ACHN (cell line): ENCODE measurements around the gene HMCN2.

Experiments used
- DNase-seq: peaks from one replicate; pipeline ENCODE4 v3.0.0-alpha.2; 2015
- in situ Hi-C: cut with HindIII; loops from 2 replicates; pipeline ENCODE4 v1.10.0; 2017; ENCODE audit warnings: low sequenced_read_pairs, low pct_ligation_motif_present, low pct_unique_long_range_greater_than_20kb

Gene HMCN2

DNA sequence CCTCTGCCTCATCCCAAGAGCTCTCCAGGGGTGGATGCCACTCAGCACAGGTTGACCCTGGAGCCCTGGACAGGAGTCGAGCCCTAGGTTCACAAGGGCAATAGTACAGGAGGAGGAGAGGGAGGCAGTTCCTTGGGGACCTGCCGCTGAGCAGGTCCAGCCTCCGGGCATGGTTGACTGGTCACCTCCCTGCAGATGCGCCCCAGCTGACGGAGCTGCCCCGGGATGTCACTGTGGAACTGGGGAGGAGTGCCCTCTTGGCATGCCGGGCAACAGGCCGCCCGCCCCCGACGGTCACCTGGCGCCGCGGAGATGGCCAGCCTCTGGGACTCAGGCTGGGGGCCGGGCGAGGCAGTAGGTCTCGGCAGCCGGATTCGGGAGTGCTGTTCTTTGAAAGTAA is 53.7 kb downstream of the HMCN2 start:
- in situ Hi-C loops, result no loop called here

DNA sequence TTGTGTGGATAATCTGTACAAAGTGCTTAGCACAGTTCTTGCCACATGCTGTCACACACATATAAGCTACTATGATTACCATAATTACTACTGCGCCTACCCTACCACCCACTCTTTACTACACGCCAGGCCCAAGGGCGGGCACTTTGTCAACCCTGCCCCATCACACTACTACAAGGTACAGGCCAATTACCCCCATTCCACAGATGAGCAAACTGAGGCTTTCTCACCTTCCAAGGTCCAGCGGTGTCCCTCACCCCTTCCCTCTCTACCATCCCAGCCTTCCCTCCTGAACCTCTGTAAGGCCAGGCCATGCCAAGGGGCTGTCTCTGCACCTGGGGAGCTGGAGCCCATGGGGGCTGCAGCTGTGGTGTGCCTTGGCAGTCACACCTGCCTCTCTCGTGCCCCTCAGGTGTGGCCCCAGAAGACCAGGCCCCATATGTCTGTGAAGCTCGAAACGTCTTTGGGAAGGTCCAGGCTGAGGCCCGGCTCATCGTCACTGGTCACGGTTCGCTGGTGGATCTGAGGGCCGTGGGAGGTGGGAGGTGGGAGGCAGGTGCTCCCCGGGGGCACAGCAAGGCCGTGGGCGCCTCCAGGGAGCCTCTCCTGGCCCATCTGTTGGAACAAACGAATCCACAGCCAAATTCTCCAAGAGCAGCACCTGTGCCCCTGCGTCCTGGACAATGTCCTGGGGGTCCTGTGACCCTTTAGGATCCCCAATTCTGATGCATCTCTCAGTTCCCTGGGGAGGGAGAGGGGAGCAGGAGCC is 54.6 kb downstream of the HMCN2 start:
- no peak for DNase-seq
- in situ Hi-C loops, result no loop called here

More for the DNA sequence above, 53.7 kb downstream of the HMCN2 start:
- no peak for DNase-seq

DNA sequence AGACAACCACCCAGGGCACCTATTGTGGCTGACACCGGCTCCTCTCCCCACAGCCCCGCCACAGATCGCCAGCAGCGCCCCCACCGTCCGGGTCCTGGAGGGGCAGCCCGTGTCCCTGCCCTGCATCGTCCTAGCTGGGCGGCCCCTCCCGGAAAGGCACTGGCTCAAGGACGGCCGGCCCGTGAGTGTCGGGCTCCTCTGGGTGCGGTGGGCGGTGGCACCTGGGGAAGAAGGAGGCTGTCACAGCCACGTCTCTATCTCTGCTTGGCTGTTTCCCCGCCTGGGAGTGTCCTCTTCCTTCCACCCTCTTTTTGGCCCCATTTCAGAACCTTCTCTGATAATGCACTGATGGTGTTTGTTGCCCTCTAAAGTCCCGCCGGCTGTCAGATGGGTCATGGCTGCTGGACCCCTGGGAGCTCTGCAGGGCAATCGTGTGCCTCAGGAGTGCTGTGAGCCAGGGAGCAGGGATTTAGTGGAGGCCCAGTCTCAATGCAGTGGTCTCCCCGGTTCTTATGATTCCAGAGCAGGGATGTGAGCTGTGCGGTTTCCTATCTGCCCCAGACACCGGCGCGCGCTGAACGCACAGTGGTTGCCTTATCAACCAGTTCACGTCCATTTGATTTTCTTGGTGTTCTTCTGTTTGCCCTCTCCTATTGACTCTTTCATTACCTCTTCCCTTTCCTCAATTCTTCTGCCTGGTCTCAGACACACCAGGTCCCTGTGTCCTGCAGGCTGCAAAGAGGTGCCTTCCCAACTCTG is 55.3 kb downstream of the HMCN2 start:
- no peak for DNase-seq

DNA sequence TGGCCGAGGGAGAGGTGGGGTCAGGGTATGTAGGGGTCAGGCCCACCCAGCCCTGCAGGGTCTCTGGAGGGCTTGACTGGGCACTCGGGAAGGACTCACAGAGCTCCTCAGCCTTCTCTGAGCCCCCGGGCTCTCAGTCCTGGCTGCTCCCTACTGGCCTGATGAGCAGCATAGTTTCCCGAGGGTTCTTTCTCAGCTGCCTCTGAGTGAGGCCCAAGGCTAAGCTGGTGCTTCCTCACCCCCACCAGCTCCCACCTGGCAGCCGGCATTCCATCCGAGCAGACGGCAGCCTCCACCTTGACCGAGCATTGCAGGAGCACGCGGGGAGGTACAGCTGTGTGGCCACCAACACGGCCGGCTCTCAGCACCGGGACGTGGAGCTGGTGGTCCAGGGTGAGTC is 56.0 kb downstream of the HMCN2 start:
- no peak for DNase-seq
- in situ Hi-C loops, result no loop called here

More for the DNA sequence above, 55.3 kb downstream of the HMCN2 start:
- in situ Hi-C loops, result no loop called here

DNA sequence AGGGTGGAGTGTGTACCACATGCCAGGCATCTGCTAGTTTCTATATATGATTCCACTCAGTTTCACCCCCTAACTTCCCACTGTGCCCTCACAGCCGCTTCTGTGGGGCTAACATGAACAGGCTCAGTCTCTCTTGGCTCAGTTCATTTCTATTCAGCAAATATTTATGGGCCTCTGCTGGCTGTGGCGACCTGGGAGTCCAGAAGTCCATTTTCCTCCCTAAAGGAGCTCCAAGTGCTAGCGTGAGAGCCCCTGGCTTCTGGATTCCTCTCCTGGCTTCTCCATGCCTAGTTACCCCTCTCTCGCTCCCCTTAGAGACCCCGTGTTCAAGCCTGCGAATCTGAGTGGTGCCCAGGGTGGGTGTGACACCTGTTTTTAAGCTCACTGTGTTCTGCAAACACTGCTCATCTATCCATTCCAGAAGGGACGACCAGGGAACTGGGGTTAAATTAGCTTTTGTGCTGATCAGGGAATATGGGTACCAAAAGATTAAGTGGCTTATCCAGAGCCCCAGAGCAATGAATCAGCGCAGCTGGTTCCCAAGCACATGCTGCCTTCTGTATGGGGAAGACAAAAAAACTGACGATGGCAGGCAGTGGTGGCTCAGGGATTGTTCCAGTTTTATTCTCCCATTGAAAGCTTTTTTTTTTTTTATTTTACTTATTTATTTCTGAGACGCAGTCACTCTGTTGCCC is 57.6 kb downstream of the HMCN2 start:
- in situ Hi-C loops, result no loop called here
- DNase-seq, result no peak

DNA sequence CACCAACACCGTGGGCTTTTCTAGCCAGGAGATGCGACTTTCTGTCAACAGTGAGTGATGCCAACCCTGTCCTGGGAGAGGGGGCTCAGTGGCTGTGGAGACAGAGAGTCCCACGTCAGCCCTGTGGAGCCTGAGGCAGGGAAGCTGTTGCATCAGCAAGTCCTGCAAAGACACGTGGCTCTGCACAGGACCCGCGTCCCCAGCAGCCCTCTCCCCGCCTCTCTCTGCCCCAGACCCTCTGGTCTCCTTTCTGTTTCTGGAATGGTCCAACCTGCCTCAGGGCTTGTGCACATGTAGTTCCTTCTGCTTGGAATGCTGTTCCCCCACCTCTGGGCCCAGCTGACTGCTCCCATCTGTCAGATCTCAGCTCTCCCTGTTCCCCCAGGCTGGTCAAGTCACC is 60.4 kb downstream of the HMCN2 start:
- in situ Hi-C loops, result no loop called here
- no peak for DNase-seq

DNA sequence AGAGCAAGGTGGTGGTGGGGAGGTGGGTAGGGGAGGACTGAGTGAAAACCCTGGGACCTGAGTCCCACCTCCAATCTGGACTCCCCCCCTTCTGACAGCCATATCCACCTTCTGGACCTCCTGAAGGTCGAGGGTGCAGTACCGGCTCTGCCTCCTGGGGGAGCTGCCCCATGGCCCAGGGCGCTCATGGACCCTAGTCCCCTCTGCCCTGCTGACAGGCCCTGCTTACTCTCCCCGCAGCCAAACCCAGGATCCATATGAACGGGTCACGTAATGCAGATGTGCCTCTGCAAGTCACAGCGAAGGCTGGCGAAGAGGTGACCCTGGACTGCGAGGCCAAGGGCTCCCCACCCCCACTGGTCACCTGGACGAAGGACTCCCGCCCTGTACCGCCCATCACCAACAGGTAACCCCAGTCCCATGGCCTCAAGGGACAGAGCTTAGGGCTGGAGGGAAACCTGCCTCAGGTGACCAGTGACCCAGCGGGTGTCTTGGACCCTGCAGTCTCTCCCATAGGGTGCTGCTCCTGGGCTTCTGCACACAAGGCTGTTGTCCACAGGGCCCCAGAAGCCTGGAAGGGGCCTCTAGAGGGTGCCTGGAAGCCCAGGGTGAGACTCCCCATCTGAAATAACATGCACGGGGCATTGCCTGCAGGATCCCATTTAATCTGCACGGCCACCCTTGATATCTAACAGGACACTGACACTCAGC is 61.7 kb downstream of the HMCN2 start:
- in situ Hi-C loops, result no loop called here

DNA sequence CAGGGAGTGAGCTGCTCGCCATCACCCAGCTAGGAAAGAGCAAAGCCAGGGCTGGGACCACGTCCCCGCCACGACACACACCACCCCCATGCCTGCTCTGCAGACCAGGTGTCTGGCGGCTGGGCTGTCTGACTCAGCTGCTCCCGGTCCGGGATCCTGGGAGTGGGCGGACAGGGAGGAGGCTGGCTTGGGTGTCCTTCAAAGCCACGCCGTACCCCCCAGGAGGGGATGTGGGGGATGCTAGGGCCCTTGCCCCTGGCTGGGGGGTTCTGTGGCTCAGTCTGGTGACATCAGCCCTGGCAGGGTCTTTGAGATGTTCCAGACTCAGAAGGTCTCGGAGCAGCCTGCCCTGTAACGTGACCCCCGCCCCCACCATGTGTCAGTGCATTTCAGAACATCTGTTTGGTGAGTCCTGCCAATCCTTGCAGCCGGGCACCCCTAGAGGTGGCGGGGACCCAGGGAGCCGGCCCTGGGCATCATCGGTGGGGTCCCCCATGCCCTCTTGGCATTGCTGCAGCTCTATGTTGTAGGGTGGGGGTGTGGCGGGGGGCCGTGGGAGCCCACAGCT is 62.3 kb downstream of the HMCN2 start:
- in situ Hi-C loops, result no loop called here
- no peak for DNase-seq

More for the DNA sequence above, 61.7 kb downstream of the HMCN2 start:
- peak; percentile 9 for DNase-seq

DNA sequence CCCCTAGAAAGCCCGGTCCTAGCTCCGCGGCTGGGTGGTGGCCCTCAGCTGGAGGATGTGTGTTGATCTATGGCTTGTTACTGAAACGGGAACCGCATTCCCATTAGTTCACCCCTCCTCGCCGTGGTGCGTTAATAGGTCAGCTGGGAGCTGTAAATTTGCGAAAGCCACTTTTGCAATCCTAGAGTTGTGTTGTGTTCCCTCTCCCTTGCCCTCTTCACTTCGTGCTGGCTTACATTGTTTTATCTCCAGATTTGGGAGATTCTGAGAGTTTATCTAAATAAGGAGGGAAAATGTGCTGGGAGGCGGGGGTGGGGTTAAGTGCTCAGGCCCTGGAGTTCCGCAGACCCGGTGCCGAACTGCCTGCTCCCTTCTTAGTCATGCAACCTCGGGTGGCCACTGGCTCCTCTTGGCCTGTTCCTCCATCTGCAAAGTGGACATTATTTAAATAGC is 62.8 kb downstream of the HMCN2 start:
- DNase-seq, result no peak
- in situ Hi-C loops, result no loop called here

DNA sequence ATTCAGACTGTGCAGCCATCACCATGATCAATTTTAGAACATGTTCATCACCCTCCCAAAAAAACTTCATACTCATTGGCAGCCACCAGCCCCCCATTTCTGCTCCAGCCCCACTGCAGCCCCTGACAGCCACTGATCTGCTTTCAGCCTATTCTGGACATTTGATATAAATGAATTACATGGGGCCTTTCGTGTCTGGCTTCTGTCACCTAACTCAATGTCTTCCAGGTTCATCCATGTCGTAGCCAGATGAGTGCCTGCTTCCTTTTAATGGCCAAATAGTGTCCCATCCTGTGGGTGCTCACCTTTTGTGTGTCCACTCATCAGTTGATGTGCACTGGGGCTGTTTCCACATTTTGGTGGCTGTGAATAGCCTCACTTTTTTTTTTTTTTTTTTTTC is 63.5 kb downstream of the HMCN2 start:
- DNase-seq, result no peak
- in situ Hi-C loops, result no loop called here

DNA sequence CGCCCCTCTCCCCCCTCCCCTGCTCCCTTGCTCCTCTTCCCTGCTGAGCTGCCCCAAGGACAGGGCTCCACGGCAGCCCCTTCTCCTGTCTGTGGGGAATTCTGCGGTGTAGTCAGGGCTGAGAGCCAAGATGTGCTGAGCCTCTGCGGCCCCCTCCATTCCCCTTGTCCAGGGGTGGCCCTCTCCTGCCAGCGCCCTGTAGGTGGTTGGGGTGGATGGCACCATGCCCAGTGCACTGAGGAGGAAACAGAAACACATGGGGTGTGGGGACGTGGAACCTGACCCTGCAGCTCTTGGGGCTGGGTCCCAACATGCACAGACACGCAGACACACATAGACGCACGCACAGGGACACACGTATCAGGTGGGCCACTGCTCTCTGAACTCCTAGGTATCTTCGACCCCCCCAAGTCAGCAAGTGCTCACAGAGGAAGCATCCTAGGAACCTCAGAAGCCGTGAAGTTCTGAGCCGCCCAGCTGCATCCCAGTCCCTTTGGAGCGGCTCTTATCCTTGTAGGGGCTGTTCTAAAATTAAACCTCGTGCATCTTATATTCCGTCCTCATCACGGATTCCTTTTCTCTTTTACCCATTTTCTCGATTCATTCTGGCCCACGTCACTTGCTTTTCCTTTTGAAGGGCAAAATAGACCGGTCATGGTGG is 64.8 kb downstream of the HMCN2 start:
- in situ Hi-C loops, result no loop called here
- DNase-seq, result no peak

DNA sequence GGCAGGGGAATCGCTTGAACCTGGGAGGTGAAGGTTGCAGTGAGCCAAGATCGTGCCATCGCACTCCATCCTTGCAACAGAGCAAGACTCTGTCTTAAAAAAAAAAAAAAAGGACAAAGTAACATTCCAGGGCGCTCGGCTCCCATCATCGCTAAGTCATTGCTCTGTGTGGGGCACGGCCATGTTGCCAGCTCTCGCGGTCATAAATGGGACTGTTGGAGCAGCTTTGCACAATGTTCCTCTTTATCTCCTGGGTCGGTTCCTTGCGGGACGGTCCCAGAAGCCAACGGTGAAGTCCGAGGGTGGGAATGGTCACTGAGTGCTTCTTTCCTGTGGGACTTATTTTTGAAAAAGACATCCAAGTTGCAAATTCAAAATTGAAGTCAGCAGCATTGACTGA is 65.5 kb downstream of the HMCN2 start:
- in situ Hi-C loops, result no loop called here
- no peak for DNase-seq

DNA sequence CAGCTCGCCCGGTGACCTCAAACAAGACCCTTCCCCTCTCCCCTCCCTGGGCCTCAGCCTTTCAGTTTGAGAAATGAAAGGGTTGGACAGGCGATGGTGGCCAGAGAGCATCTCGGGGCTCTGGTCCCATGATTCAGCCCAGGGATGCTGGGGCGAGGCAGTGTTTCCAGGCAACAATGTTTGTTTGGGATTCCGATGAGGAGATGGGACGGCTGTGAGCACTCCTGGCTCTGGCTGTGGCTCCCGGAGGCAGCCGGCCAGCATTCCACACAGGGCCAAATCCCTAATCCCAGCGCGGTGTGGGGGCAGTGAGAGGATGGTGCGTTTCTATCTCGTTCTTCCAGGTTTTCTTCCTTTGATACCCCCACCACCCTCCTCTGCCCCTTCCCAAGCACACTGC is 66.0 kb downstream of the HMCN2 start:
- peak; percentile 31 for DNase-seq
- in situ Hi-C loops, result no loop called here

DNA sequence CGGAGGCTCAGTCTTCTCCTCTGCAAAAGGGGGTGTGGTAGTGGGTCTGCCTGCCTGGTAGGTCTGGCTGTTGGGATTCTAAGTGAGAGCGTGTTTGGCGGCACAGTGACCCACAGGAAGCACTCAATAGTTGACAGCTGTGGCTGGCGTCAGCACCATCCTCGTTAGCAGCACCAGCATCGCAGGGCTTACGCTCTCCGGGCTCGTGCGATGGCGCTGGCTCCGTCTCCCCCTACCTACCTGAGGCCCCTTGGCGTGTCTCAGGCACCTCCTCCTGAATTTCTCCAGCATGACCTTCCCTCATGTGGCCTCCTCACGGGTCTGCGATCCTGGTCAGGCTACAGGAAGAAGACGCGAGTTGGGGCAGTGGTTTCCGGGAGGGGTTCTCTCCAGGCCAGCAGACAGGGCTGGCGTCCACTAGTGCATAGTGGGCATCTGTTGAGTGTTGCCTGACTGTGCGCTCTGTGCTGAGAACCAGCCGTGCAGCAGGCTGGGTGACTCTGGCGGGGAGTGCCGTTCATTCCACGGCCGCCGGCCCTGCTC is 66.9 kb downstream of the HMCN2 start:
- in situ Hi-C loops, result no loop called here
- DNase-seq, result no peak

DNA sequence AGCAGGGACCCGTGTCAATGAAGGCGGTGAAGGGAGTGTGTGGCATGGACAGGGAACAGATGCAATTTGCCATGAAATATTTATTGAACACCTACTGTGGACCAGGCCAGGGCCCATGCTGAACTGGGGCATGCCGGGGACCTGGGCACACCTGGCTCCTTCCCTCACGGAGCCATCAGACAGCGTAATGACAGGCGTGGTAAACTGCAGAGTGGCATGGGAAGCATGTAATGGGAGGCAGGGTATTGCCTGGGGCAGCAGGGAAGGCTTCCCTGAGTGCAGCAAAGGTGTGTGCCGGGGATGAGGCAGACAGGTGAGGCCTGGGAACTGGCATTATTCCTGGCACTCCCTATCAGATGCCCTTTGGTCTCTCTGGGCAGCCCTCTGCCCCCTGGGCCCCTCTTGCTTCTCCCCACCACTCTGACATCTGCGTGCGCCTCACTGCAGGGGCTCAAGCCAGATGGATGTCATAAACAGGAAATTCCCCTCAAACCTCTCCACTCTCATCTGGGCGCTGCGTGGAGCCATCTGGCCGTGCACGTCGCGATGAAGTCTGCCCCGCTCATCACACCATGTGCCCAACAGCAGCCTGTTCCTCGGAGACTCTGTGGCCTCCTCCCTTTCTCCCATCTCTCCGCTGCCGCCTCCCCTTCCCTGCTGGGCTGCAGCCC is 67.6 kb downstream of the HMCN2 start:
- DNase-seq, result no peak
- in situ Hi-C loops, result no loop called here

DNA sequence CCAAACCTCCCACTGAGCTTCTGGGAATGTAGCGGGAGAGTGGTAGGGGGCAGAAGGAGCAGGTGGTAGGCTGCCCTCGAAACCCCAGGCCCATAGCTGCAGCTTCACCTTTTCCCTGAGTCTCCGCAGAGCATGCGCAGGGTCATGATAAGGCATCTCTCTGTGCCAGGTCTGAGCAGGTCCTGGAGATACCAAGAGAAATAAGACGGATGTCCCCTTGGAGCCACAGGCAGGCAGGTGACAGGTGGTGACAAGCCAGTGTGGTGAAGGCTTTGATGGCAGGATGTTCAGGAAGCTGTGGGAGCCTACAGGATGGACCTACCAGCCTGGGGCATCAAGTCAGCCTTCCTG is 68.1 kb downstream of the HMCN2 start:
- no peak for DNase-seq
- in situ Hi-C loops, result no loop called here

DNA sequence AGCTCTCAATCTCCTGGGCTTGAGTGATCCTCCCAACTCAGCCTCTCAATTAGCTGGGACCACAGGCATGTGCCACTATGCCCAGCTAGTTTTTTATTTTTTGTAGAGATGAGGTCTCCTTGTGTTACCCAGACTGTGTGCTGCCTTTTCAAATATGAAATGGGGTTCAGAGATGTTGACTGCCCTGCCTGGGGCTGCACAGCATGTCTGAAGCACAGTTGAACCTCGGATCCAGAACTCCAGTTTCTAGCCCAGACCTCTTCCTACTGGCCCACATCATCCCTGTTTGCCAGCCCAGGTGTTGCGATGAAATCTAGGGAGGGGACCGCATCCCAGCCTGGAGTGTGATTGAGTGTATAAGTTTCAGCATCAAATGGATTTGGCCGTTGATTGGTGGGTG is 69.4 kb downstream of the HMCN2 start:
- in situ Hi-C loops, result no loop called here
- no peak for DNase-seq
